ENCODE results near the gene USP14.

Gene USP14

DNA sequence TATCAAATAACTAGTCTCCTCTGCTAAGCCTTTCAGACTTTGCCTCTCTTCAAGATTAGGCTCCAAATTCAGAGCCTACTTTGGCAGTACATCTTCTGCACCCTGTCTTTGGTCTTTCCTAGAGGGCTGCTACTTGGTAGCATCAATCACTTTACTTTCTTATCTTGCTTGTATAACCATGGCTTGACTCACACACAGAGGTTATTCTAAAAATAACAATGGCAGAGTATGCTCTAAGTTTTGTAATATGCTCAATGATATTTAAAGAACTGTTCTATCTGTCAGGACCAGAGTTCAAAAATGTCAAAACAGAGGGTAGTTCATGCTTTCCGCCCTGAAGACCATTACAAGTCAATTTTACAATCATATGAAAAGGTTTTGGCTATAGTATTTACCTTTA is 81.8 kb downstream of the USP14 start:
- ChIA-PET POLR2A (no interaction called here), CTCF (no interaction called here)
- H3K4me3 ChIP-seq (ENCODE audit: low read depth, low read length), result no peak overlapping the region
- H3K36me3 ChIP-seq (ENCODE audit: control insufficient read depth in 2 of 2, insufficient read depth in 1 of 2, low read length in 2 of 2), result peaks cover 25 to 34% of the 10 kb centered on the region in 2 experiments
- H3K27ac ChIP-seq (ENCODE audit: extremely low read depth, low read depth, low read length), result no peak overlapping the region
- no peak for TF ChIP-seq ZNF133 (tag by site-specific recombination; IDR thresholded peaks at IDR 0.05)
- no peak for TF ChIP-seq SALL2 (tag by site-specific recombination; IDR thresholded peaks at IDR 0.05; ENCODE audit: borderline replicate concordance)
- TF ChIP-seq ZSCAN23 (tag by site-specific recombination; IDR thresholded peaks at IDR 0.05), result no peak
- no peak for TF ChIP-seq ZNF707 (tag by site-specific recombination; IDR thresholded peaks at IDR 0.05)
- no peak for TF ChIP-seq SP7 (tag by site-specific recombination; IDR thresholded peaks at IDR 0.05)
- no peak for TF ChIP-seq ZNF146 (tag by site-specific recombination; IDR thresholded peaks at IDR 0.05)
- no peak for TF ChIP-seq BCL11B (tag by site-specific recombination; IDR thresholded peaks at IDR 0.05; ENCODE audit: low read depth)
- TF ChIP-seq ZNF292 (tag by site-specific recombination; IDR thresholded peaks at IDR 0.05; ENCODE audit: borderline replicate concordance, low read depth), result no peak
- H3K9me3 ChIP-seq (ENCODE audit: control insufficient read depth, insufficient read depth, low read depth, low read length), result no peaks in the 10 kb centered on the region
- no peaks in the 10 kb centered on the region for H3K4me1 ChIP-seq (ENCODE audit: control insufficient read depth, insufficient read depth, low read length)

DNA sequence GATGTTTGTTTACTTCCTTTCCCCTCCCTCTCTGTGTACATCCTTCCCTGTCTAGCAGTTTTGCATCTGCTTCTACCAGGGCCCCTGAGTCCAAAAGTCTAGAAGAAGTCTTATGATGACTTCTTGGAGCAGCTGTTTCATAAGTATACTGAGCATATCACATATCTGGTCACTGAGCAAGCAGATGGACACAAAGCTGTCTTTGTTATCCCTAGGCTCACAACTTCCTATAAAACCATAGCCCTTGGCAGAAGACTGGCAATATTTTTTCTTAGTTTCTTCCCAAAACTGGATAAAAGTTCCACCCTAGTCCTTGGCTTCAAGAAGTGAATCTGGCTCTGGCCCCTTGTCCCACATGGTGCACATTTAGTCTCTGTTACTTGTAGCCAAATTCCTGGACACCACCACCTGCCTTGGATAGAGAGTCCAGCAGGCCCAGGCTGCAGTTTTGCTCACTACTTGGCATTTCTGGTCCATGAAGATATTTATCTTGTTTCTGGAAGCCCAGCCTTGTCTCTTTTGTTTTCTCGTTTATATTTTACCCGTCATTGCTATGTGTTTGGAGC is 87.0 kb downstream of the USP14 start:
- Histone ChIP-seq H3K4me3 (ENCODE audit: low read depth, low read length) (no peak overlapping the region), H3K36me3 (ENCODE audit: control insufficient read depth in 2 of 2, insufficient read depth in 1 of 2, low read length in 2 of 2) (peaks cover 57 to 67% of the 10 kb centered on the region in 2 experiments), H3K4me1 (ENCODE audit: control insufficient read depth, insufficient read depth, low read length) (no peaks in the 10 kb centered on the region), H3K9me3 (ENCODE audit: control insufficient read depth, insufficient read depth, low read depth, low read length) (no peaks in the 10 kb centered on the region), H3K27ac (ENCODE audit: extremely low read depth, low read depth, low read length) (no peak overlapping the region)
- CTCF ChIA-PET, result no interaction called here
- POLR2A ChIA-PET, result no interaction called here
- TF ChIP-seq, protein P1, sequence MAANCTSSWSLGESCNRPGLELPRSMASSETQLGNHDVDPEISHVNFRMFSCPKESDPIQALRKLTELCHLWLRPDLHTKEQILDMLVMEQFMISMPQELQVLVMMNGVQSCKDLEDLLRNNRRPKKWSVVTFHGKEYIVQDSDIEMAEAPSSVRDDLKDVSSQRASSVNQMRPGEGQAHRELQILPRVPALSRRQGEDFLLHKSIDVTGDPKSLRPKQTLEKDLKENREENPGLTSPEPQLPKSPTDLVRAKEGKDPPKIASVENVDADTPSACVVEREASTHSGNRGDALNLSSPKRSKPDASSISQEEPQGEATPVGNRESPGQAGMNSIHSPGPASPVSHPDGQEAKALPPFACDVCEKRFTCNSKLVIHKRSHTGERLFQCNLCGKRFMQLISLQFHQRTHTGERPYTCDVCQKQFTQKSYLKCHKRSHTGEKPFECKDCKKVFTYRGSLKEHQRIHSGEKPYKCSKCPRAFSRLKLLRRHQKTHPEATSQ (tag by site-specific recombination; IDR thresholded peaks at IDR 0.05), result no peak
- TF ChIP-seq ZEB2 (tag by site-specific recombination; IDR thresholded peaks at IDR 0.05), result no peak
- no peak for TF ChIP-seq ZNF558 (tag by site-specific recombination; IDR thresholded peaks at IDR 0.05)
- TF ChIP-seq, protein P2, sequence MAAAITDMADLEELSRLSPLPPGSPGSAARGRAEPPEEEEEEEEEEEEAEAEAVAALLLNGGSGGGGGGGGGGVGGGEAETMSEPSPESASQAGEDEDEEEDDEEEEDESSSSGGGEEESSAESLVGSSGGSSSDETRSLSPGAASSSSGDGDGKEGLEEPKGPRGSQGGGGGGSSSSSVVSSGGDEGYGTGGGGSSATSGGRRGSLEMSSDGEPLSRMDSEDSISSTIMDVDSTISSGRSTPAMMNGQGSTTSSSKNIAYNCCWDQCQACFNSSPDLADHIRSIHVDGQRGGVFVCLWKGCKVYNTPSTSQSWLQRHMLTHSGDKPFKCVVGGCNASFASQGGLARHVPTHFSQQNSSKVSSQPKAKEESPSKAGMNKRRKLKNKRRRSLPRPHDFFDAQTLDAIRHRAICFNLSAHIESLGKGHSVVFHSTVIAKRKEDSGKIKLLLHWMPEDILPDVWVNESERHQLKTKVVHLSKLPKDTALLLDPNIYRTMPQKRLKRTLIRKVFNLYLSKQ (tag by site-specific recombination; IDR thresholded peaks at IDR 0.05; ENCODE audit: borderline replicate concordance), result no peak
- TF ChIP-seq, protein P3, sequence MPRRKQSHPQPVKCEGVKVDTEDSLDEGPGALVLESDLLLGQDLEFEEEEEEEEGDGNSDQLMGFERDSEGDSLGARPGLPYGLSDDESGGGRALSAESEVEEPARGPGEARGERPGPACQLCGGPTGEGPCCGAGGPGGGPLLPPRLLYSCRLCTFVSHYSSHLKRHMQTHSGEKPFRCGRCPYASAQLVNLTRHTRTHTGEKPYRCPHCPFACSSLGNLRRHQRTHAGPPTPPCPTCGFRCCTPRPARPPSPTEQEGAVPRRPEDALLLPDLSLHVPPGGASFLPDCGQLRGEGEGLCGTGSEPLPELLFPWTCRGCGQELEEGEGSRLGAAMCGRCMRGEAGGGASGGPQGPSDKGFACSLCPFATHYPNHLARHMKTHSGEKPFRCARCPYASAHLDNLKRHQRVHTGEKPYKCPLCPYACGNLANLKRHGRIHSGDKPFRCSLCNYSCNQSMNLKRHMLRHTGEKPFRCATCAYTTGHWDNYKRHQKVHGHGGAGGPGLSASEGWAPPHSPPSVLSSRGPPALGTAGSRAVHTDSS (tag by site-specific recombination; IDR thresholded peaks at IDR 0.05), result no peak
- no peak for TF ChIP-seq ZNF37A (tag by site-specific recombination; IDR thresholded peaks at IDR 0.05)
- no peak for TF ChIP-seq SP2 (tag by site-specific recombination; IDR thresholded peaks at IDR 0.05)
- no peak for TF ChIP-seq ZIC2 (tag by site-specific recombination; IDR thresholded peaks at IDR 0.05)
- TF ChIP-seq ZSCAN30 (tag by site-specific recombination; IDR thresholded peaks at IDR 0.05), result no peak

DNA sequence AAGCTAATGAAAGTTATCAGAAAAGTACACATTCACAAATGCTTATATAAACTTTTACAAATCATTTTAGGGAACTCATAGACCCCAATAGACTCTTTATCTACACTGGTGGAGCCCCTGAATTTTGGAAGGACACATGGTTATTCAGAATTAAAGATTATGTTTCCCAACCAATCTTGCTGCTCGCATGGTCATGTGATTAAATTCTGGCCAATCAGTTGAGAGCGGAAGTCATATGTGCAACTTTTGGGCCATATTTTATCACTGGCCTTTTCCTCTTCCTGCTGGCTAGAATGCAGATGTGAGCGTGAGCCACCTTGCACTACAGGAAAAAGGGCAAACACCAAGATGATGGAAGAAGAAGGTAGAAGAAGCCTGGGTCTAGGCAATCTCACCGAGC is 89.7 kb downstream of the USP14 start:
- Histone ChIP-seq H3K27ac (ENCODE audit: extremely low read depth, low read depth, low read length) (no peak overlapping the region), H3K4me3 (ENCODE audit: low read depth, low read length) (no peak overlapping the region), H3K4me1 (ENCODE audit: control insufficient read depth, insufficient read depth, low read length) (no peaks in the 10 kb centered on the region), H3K36me3 (ENCODE audit: control insufficient read depth in 2 of 2, insufficient read depth in 1 of 2, low read length in 2 of 2) (peaks cover 73 to 84% of the 10 kb centered on the region in 2 experiments), H3K9me3 (ENCODE audit: control insufficient read depth, insufficient read depth, low read depth, low read length) (no peaks in the 10 kb centered on the region)
- CTCF ChIA-PET, result no interaction called here
- POLR2A ChIA-PET, result no interaction called here
- no peak for TF ChIP-seq ZNF140 (tag by site-specific recombination; IDR thresholded peaks at IDR 0.05)

Measured in HEK293 (cell line).